SK-N-DZ (cell line): Measurements from ENCODE around the gene TRIOBP. TPM values are rescaled to one million over a fixed set of nuclear protein-coding genes. Genes with fewer than 3 reads are reported as not detected.
"Not testable (repeated sequence)": the region's sequence is repeated elsewhere in the genome, so short reads cannot be mapped to it uniquely, and the experiment has no call there.

ENCODE experiments used
- DNase-seq: peaks from one replicate; pipeline ENCODE4 v3.0.0-alpha.2; 2015; ENCODE audit warnings: low spot score
- polyA plus RNA-seq, 2 experiments: library from polyadenylated mRNA; depleted of rRNA; stranded (reverse); fragments of >200 nt; gene quantifications; 2 replicates each; pipeline ENCODE4 v1.2.3, GENCODE V29; 2014

The TRIOBP gene
- polyA plus RNA-seq (2014; cell fraction: cytosol; rRNA removed) = 29.9 and 30.5 TPM in 2 replicates
- 38.1 and 57.4 TPM in 2 replicates for polyA plus RNA-seq (2014; cell fraction: nucleus; rRNA removed)

- peak; percentile 99 for DNase-seq
These were observed at the start of gene TRIOBP for GRCh38 chr22:37696657-37697537. TSS of gene TRIOBP (plus strand) at chr22:37697048. CDS start at chr22:37701366, 4,318 bp downstream.

- DNase-seq = no peak
These were observed 49.5 kb upstream of the TRIOBP start for GRCh38 chr22:37647317-37647716.

GRCh38 chr22:37647928-37648327, 48.9 kb upstream of the TRIOBP start:
- no peak for DNase-seq

- DNase-seq = no peak
These were observed 46.2 kb upstream of the TRIOBP start for GRCh38 chr22:37650463-37651136.

- DNase-seq = no peak
These were observed 42.1 kb upstream of the TRIOBP start for GRCh38 chr22:37654563-37655251.

- DNase-seq = no peak
These were observed 41.6 kb upstream of the TRIOBP start for GRCh38 chr22:37655252-37655563.

- not testable (repeated sequence) for DNase-seq
These were observed 40.3 kb upstream of the TRIOBP start for GRCh38 chr22:37656583-37656982.

- no peak for DNase-seq
These were observed 39.2 kb upstream of the TRIOBP start for GRCh38 chr22:37657590-37658132.

- DNase-seq = peak; percentile 100
These were observed 38.4 kb upstream of the TRIOBP start, which contains the start of gene PDXP for GRCh38 chr22:37658133-37659065. TSS of gene PDXP (plus strand) at chr22:37658723. CDS start at chr22:37658783, 60 bp downstream.

- DNase-seq = no peak
These were observed 37.6 kb upstream of the TRIOBP start for GRCh38 chr22:37659066-37659896.

GRCh38 chr22:37659897-37660708, 36.7 kb upstream of the TRIOBP start:
- no peak for DNase-seq

- no peak for DNase-seq
These were observed 36.2 kb upstream of the TRIOBP start for GRCh38 chr22:37660709-37661045.

GRCh38 chr22:37661160-37661924, 35.5 kb upstream of the TRIOBP start:
- peak; percentile 77 for DNase-seq

- no peak for DNase-seq
These were observed 34.8 kb upstream of the TRIOBP start for GRCh38 chr22:37662039-37662438.

- DNase-seq = no peak
These were observed 33.2 kb upstream of the TRIOBP start for GRCh38 chr22:37663521-37664140.

GRCh38 chr22:37664249-37665101, 32.4 kb upstream of the TRIOBP start:
- DNase-seq = no peak

GRCh38 chr22:37665487-37665886, 31.4 kb upstream of the TRIOBP start:
- no peak for DNase-seq
